Panc1 (cell line): ENCODE data around the gene PPP1R14C.

Source experiments
- POLR2AphosphoS5 ChIP-seq: IDR thresholded peaks from 2 replicates; pipeline ENCODE4 v1.6.1; 2012; ENCODE audit warnings: mild to moderate bottlenecking, low read depth, low read length, moderate library complexity
- SIN3A ChIP-seq: IDR thresholded peaks from 2 replicates; pipeline ENCODE4 v1.6.1; 2012; ENCODE audit warnings: low read depth, mild to moderate bottlenecking, low read length, moderate library complexity, borderline replicate concordance; ENCODE audit not compliant: insufficient read depth
- TCF7L2 ChIP-seq: IDR thresholded peaks from 2 replicates; pipeline ENCODE4 v1.6.1; 2011; ENCODE audit warnings: mild to moderate bottlenecking, low read depth, low read length, inconsistent platforms
- TF ChIP-seq, protein P1 (sequence below): fragments of 450-650 bp; IDR thresholded peaks from 2 replicates; pipeline ENCODE4 v1.5.1; 2017; ENCODE audit warnings: mild to moderate bottlenecking
- TF ChIP-seq, protein P2 (sequence below), 2 experiments: IDR thresholded peaks; 2 replicates each; pipeline ENCODE4 v1.6.1; 2011 to 2012; ENCODE audit warnings: low read depth in 2 of 2, control low read depth in 1 of 2, low read length in 1 of 2, mild to moderate bottlenecking in 1 of 2, moderate library complexity in 1 of 2; ENCODE audit not compliant: insufficient read depth in 1 of 2

DNA sequence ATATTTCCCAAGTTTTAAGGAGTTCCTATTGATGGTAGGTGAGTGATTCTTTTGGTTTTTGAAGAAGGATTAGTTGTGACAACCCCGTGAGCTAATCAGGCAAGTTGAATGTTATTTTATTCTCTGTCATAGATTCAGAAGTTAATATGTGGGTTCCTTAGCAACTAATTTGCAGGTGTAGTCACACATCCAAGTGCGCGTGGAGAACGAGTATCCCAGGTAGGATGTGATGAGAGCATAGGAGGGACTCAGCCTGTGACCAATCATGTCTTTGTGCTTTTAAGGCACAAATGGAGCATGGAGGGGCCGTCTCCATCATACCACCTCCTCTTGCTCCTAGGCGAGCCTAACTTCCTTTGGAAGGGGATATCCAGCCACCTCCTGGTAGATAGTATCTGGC is 41.1 kb downstream of the PPP1R14C start:
- no peak for TF ChIP-seq POLR2AphosphoS5
- TF ChIP-seq, protein P1, sequence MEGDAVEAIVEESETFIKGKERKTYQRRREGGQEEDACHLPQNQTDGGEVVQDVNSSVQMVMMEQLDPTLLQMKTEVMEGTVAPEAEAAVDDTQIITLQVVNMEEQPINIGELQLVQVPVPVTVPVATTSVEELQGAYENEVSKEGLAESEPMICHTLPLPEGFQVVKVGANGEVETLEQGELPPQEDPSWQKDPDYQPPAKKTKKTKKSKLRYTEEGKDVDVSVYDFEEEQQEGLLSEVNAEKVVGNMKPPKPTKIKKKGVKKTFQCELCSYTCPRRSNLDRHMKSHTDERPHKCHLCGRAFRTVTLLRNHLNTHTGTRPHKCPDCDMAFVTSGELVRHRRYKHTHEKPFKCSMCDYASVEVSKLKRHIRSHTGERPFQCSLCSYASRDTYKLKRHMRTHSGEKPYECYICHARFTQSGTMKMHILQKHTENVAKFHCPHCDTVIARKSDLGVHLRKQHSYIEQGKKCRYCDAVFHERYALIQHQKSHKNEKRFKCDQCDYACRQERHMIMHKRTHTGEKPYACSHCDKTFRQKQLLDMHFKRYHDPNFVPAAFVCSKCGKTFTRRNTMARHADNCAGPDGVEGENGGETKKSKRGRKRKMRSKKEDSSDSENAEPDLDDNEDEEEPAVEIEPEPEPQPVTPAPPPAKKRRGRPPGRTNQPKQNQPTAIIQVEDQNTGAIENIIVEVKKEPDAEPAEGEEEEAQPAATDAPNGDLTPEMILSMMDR: no peak
- no peak for TF ChIP-seq TCF7L2
- TF ChIP-seq, protein P2, sequence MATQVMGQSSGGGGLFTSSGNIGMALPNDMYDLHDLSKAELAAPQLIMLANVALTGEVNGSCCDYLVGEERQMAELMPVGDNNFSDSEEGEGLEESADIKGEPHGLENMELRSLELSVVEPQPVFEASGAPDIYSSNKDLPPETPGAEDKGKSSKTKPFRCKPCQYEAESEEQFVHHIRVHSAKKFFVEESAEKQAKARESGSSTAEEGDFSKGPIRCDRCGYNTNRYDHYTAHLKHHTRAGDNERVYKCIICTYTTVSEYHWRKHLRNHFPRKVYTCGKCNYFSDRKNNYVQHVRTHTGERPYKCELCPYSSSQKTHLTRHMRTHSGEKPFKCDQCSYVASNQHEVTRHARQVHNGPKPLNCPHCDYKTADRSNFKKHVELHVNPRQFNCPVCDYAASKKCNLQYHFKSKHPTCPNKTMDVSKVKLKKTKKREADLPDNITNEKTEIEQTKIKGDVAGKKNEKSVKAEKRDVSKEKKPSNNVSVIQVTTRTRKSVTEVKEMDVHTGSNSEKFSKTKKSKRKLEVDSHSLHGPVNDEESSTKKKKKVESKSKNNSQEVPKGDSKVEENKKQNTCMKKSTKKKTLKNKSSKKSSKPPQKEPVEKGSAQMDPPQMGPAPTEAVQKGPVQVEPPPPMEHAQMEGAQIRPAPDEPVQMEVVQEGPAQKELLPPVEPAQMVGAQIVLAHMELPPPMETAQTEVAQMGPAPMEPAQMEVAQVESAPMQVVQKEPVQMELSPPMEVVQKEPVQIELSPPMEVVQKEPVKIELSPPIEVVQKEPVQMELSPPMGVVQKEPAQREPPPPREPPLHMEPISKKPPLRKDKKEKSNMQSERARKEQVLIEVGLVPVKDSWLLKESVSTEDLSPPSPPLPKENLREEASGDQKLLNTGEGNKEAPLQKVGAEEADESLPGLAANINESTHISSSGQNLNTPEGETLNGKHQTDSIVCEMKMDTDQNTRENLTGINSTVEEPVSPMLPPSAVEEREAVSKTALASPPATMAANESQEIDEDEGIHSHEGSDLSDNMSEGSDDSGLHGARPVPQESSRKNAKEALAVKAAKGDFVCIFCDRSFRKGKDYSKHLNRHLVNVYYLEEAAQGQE (IDR thresholded peaks at IDR 0.05; ENCODE audit: insufficient read depth in 1 of 2, low read depth in 2 of 2, low read length in 1 of 2): no peak
- no peak for TF ChIP-seq SIN3A
